Spinal cord (tissue), 10 donors: Measurements from ENCODE around the gene LAP3. TPM values are rescaled to one million over a fixed set of nuclear protein-coding genes. Genes with fewer than 3 reads are reported as not detected.

Experiments
- DNase-seq, 6 donors: peaks; one replicate each; pipeline versions ENCODE4 v3.0.0 to v3.0.0-alpha.2; 2013 to 2015; ENCODE audit warnings: low spot score in 6 of 6, low read depth in 4 of 6
- H3K27ac ChIP-seq: one replicate; pipeline ENCODE4 v1.5.1; 2013; ENCODE audit warnings: low read depth, low read length, control low read depth
- H3K27me3 ChIP-seq: one replicate; pipeline ENCODE4 v1.6.1; 2013; ENCODE audit warnings: low read length; ENCODE audit not compliant: control insufficient read depth, insufficient read depth
- H3K36me3 ChIP-seq: one replicate; pipeline ENCODE4 v1.6.1; 2013; ENCODE audit warnings: low read length; ENCODE audit not compliant: control insufficient read depth, insufficient read depth
- H3K4me1 ChIP-seq: one replicate; pipeline ENCODE4 v1.6.1; 2013; ENCODE audit warnings: low read length; ENCODE audit not compliant: control insufficient read depth, insufficient read depth
- H3K4me3 ChIP-seq: one replicate; pipeline ENCODE4 v1.5.1; 2013; ENCODE audit warnings: low read depth, low read length, control low read depth
- H3K9me3 ChIP-seq: one replicate; pipeline ENCODE4 v1.6.1; 2013; ENCODE audit warnings: low read length; ENCODE audit not compliant: control insufficient read depth, insufficient read depth
- WGBS: methylation state at CpG from one replicate; pipeline ENCODE4 v1.1.5; 2013; ENCODE audit warnings: missing lambda C conversion rate; ENCODE audit not compliant: insufficient coverage; 5-methylcytosine and 5-hydroxymethylcytosine counted together
- polyA plus RNA-seq, 2 donors: library from polyadenylated mRNA; unstranded; fragments of 120-200 nt; gene quantifications; one replicate each; pipeline ENCODE4 v1.2.1, GENCODE V29; 2013; ENCODE audit not compliant: insufficient read length in 2 of 2
- total RNA-seq, 2 donors: library from RNA; depleted of rRNA in 1 of 2; stranded (reverse); fragments of 120-200 nt in 1 of 2; fragments of >200 nt in 1 of 2; gene quantifications; one replicate each; pipeline versions ENCODE4 v1.2.3 to v1.2.4, GENCODE V29; 2013 to 2014
- donor health status: healthy.

Gene LAP3
- total and polyA plus RNA-seq, 4 donors: 54.6 to 76.6 (median 66.6) TPM

- WGBS: 83% methylated on average over 4 of the region's 11 CpGs
Observed at GRCh38 chr4:17545374-17546140, 31.4 kb upstream of the LAP3 start.

GRCh38 chr4:17546222-17546621 lies 30.8 kb upstream of the LAP3 start:
- Histone ChIP-seq H3K36me3 (no peaks in the 10 kb centered on the region), H3K9me3 (no peaks in the 10 kb centered on the region), H3K4me3 (no peak overlapping the region), H3K27me3 (no peaks in the 10 kb centered on the region), H3K4me1 (peaks cover 4% of the 10 kb centered on the region), H3K27ac (no peak overlapping the region)
- WGBS: 91% methylated on average over 10 of the region's 10 CpGs
- no peak for DNase-seq

More at GRCh38 chr4:17545374-17546140, 31.4 kb upstream of the LAP3 start:
- Histone ChIP-seq H3K36me3 (no peaks in the 10 kb centered on the region), H3K27me3 (no peaks in the 10 kb centered on the region), H3K4me1 (peaks cover 4% of the 10 kb centered on the region), H3K9me3 (no peaks in the 10 kb centered on the region), H3K4me3 (no peak overlapping the region), H3K27ac (no peak overlapping the region)
- no peak for DNase-seq

GRCh38 chr4:17546678-17547077 lies 30.3 kb upstream of the LAP3 start:
- no peak for DNase-seq
- Histone ChIP-seq H3K27me3 (no peaks in the 10 kb centered on the region), H3K36me3 (no peaks in the 10 kb centered on the region), H3K4me3 (no peak overlapping the region), H3K9me3 (no peaks in the 10 kb centered on the region), H3K4me1 (peaks cover 4% of the 10 kb centered on the region), H3K27ac (no peak overlapping the region)
- WGBS: 67% methylated on average over 9 of the region's 12 CpGs

- DNase-seq: no peak
Observed at GRCh38 chr4:17550549-17550948, 26.4 kb upstream of the LAP3 start.

GRCh38 chr4:17552427-17552826 lies 24.6 kb upstream of the LAP3 start:
- Histone ChIP-seq H3K4me1 (peaks cover 8% of the 10 kb centered on the region), H3K4me3 (no peak overlapping the region), H3K36me3 (no peaks in the 10 kb centered on the region), H3K9me3 (no peaks in the 10 kb centered on the region), H3K27ac (no peak overlapping the region), H3K27me3 (no peaks in the 10 kb centered on the region)
- WGBS: 0% methylated on average over 2 of the region's 5 CpGs
- no peak for DNase-seq

More at GRCh38 chr4:17550549-17550948, 26.4 kb upstream of the LAP3 start:
- Histone ChIP-seq H3K4me1 (peaks cover 8% of the 10 kb centered on the region), H3K9me3 (no peaks in the 10 kb centered on the region), H3K27me3 (no peaks in the 10 kb centered on the region), H3K36me3 (no peaks in the 10 kb centered on the region), H3K27ac (no peak overlapping the region), H3K4me3 (no peak overlapping the region)
- WGBS: 90% methylated on average over 3 of the region's 3 CpGs

- Histone ChIP-seq H3K27ac (no peak overlapping the region), H3K36me3 (no peaks in the 10 kb centered on the region), H3K9me3 (no peaks in the 10 kb centered on the region), H3K4me1 (peaks cover 5% of the 10 kb centered on the region), H3K27me3 (no peaks in the 10 kb centered on the region), H3K4me3 (no peak overlapping the region)
- no peak for DNase-seq
- WGBS: 96% methylated on average over 2 of the region's 4 CpGs
Observed at GRCh38 chr4:17554568-17554967, 22.4 kb upstream of the LAP3 start.

GRCh38 chr4:17556498-17556897 lies 20.5 kb upstream of the LAP3 start:
- Histone ChIP-seq H3K27ac (no peak overlapping the region), H3K36me3 (no peaks in the 10 kb centered on the region), H3K4me1 (peaks cover 4% of the 10 kb centered on the region), H3K9me3 (no peaks in the 10 kb centered on the region), H3K4me3 (no peak overlapping the region), H3K27me3 (no peaks in the 10 kb centered on the region)
- no peak for DNase-seq

- no peaks in the 10 kb centered on the region for H3K9me3 ChIP-seq
- H3K27ac ChIP-seq: no peak overlapping the region
- no CpG with 5 or more reads among the region's 5 CpGs for WGBS
- H3K36me3 ChIP-seq: no peaks in the 10 kb centered on the region
- no peak overlapping the region for H3K4me3 ChIP-seq
- H3K27me3 ChIP-seq: no peaks in the 10 kb centered on the region
- no peak for DNase-seq
- H3K4me1 ChIP-seq: no peaks in the 10 kb centered on the region
Observed at GRCh38 chr4:17557880-17558279, 19.1 kb upstream of the LAP3 start.

- 100% methylated on average over 1 of the region's 4 CpGs for WGBS
- H3K27ac ChIP-seq: no peak overlapping the region
Observed at GRCh38 chr4:17558941-17559708, 17.9 kb upstream of the LAP3 start.

GRCh38 chr4:17559709-17560048 lies 17.3 kb upstream of the LAP3 start:
- Histone ChIP-seq H3K4me3 (no peak overlapping the region), H3K36me3 (no peaks in the 10 kb centered on the region), H3K27ac (no peak overlapping the region), H3K27me3 (no peaks in the 10 kb centered on the region), H3K9me3 (no peaks in the 10 kb centered on the region), H3K4me1 (no peaks in the 10 kb centered on the region)
- no peak for DNase-seq
- WGBS: 100% methylated on average over 1 of the region's 3 CpGs

More at GRCh38 chr4:17558941-17559708, 17.9 kb upstream of the LAP3 start:
- DNase-seq: no peak
- no peak overlapping the region for H3K4me3 ChIP-seq
- no peaks in the 10 kb centered on the region for H3K9me3 ChIP-seq
- H3K27me3 ChIP-seq: no peaks in the 10 kb centered on the region
- H3K36me3 ChIP-seq: no peaks in the 10 kb centered on the region
- H3K4me1 ChIP-seq: no peaks in the 10 kb centered on the region
